DOHH2 (cell line): ENCODE results near the gene RTCB.

Experiments
- CTCF ChIP-seq: fragments of 200-600 bp; sonication (generic); IDR thresholded peaks from one replicate; pipeline ENCODE4 v1.5.1; 2014; ENCODE audit warnings: antibody characterized with exemption, mild to moderate bottlenecking, low read depth, low read length; ENCODE audit not compliant: poor library complexity, severe bottlenecking
- EZH2phosphoT487 ChIP-seq: fragments of 200-600 bp; sonication (generic); IDR thresholded peaks from 2 replicates; pipeline ENCODE4 v1.6.1; 2017; ENCODE audit warnings: borderline replicate concordance, mild to moderate bottlenecking, antibody characterized with exemption, low read length, moderate library complexity, mixed read lengths

DNA sequence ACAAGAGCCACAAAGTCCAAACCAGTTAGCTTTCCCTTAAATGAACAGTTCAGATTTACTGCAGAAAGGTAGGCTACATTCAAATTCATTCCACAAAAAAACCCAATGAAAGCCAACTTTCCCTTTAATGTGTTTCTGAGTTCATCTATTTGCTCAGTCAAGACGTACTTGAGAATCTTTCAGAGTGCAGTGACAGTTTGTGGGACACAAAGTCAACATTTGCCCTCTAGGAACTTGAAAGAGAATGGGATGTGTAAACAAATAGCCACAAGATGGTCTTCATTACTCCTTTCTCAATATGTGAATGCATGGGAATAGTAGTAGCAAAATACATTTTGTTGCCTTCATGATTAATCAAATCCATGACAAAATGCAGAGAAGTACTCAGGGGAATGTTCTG is 15.8 kb downstream of the RTCB start:
- no peak for TF ChIP-seq CTCF
- TF ChIP-seq EZH2phosphoT487: no peak
